T-cell (primary cell): ENCODE data around the gene C2orf78. TPM values are rescaled to one million over a fixed set of nuclear protein-coding genes. Genes with fewer than 3 reads are reported as not detected.
"Not testable (repeated sequence)": the region's sequence is repeated elsewhere in the genome, so short reads cannot be mapped to it uniquely, and the experiment has no call there.

ENCODE experiments used
- ATAC-seq, 4 experiments: fragments of 200-7000 bp in 3 of 4; fragments of 150-1000 bp in 1 of 4; cut with Tn5 transposase; replicated peaks in 1 of 4; 1 replicate in 3 of 4; 2 replicates in 1 of 4; pipeline ENCODE4 v1.10.0; 2021; ENCODE audit warnings: moderate library complexity in 3 of 4, mild to moderate bottlenecking in 2 of 4, moderate number of reproducible peaks in 1 of 4
- CTCF ChIA-PET, 2 donors: fragments of 300-600 bp; sonication (Branson Sonifier 250); formaldehyde crosslinking; loops; one replicate each; lab custom pipeline; 2022; ENCODE audit warnings: antibody characterized with exemption in 2 of 2; lab: Charles Lee
- POLR2A ChIA-PET, 2 donors: fragments of 300-600 bp; sonication (Branson Sonifier 250); formaldehyde crosslinking; loops; one replicate each; lab custom pipeline; 2022; ENCODE audit warnings: antibody characterized with exemption in 2 of 2; lab: Charles Lee
- DNase-seq, 35 experiments: peaks; one replicate each; pipeline versions ENCODE4 v3.0.0 to v3.0.0-alpha.2; 2013 to 2023
- H3K27ac ChIP-seq: one replicate; pipeline ENCODE4 v1.5.1; 2013; ENCODE audit warnings: low read length
- H3K27me3 ChIP-seq, 2 experiments: replicated peaks in 1 of 2; 1 replicate in 1 of 2; 2 replicates in 1 of 2; pipeline versions ENCODE4 v1.6.1 to v1.7.0; 2013; ENCODE audit warnings: low read length in 1 of 2, mixed read lengths in 1 of 2; ENCODE audit not compliant: control insufficient read depth in 2 of 2, insufficient read depth in 2 of 2; ENCODE audit errors: extremely low read depth in 1 of 2
- H3K36me3 ChIP-seq, 2 donors: 1 replicate in 1 of 2; 2 replicates in 1 of 2; pipeline versions ENCODE4 v1.6.1 to v1.7.0; 2013; ENCODE audit warnings: low read length in 1 of 2; ENCODE audit not compliant: control insufficient read depth in 2 of 2, insufficient read depth in 1 of 2; ENCODE audit errors: extremely low read depth in 1 of 2
- H3K4me1 ChIP-seq, 2 experiments: 1 replicate in 1 of 2; 2 replicates in 1 of 2; pipeline versions ENCODE4 v1.6.1 to v1.7.0; 2013; ENCODE audit warnings: low read length in 2 of 2, mixed read lengths in 1 of 2; ENCODE audit not compliant: insufficient read depth in 2 of 2, control insufficient read depth in 1 of 2; ENCODE audit errors: extremely low read depth in 1 of 2
- H3K4me3 ChIP-seq, 2 donors: 1 replicate in 1 of 2; 2 replicates in 1 of 2; pipeline versions ENCODE4 v1.5.1 to v1.7.0; 2013; ENCODE audit warnings: mild to moderate bottlenecking in 2 of 2, low read length in 1 of 2, moderate library complexity in 1 of 2; ENCODE audit not compliant: control insufficient read depth in 1 of 2; ENCODE audit errors: extremely low read depth in 1 of 2
- H3K9me3 ChIP-seq: 2 replicates; pipeline ENCODE4 v1.7.0; 2013
- H3K27ac Mint-ChIP-seq, 2 donors: one replicate each; pipeline ENCODE4 v1.8.0; 2020 to 2021; ENCODE audit warnings: mild to moderate bottlenecking in 2 of 2, mixed read lengths in 2 of 2
- H3K27me3 Mint-ChIP-seq, 2 donors: one replicate each; pipeline ENCODE4 v1.8.0; 2021 to 2022; ENCODE audit warnings: mixed read lengths in 2 of 2
- H3K36me3 Mint-ChIP-seq: one replicate; pipeline ENCODE4 v1.8.0; 2021; ENCODE audit warnings: mixed read lengths
- H3K4me1 Mint-ChIP-seq, 3 donors: one replicate each; pipeline ENCODE4 v1.8.0; 2020 to 2022; ENCODE audit warnings: mixed read lengths in 3 of 3, mild to moderate bottlenecking in 1 of 3
- H3K4me3 Mint-ChIP-seq, 3 donors: one replicate each; pipeline ENCODE4 v1.8.0; 2020 to 2022; ENCODE audit warnings: mild to moderate bottlenecking in 3 of 3, mixed read lengths in 3 of 3, moderate library complexity in 3 of 3
- H3K9me3 Mint-ChIP-seq, 3 donors: one replicate each; pipeline ENCODE4 v1.8.0; 2020 to 2022; ENCODE audit warnings: mixed read lengths in 3 of 3
- WGBS: methylation state at CpG from one replicate; pipeline ENCODE4 v1.1.5; 2013; ENCODE audit warnings: missing lambda C conversion rate; ENCODE audit not compliant: insufficient coverage; 5-methylcytosine and 5-hydroxymethylcytosine counted together
- total RNA-seq, 35 experiments: library from RNA in 6 of 35; stranded (reverse) in 6 of 35; fragments of 120-200 nt in 1 of 35; gene quantifications; one replicate each; pipeline versions ENCODE4 v1.2.1 to v1.2.4 and lab custom pipeline; 2013 to 2026

C2orf78 gene
- total RNA-seq (not detected), total RNA-seq (lab: John Stamatoyannopoulos, UW) (0 reads per million in 29 experiments)
- total RNA-seq (2013): not detected

DNA sequence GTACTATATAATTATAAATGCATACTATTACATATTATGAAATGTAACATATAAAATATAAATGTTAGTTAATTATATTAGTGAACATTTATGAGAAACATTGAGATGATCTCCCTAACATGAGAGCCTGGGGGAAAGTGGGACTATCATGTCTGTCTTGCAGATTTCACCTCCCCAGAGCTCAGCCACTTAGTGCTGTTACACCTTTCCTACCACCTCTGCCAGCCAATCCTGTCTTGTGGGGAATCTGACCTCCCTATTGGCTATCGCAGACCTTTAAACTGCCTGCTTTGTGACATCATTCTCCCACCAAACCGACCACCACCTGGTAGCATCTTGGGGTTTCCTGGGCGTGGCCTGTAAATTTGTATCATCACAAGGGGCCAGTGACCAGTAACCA is at the start of gene C2orf78:
Gene C2orf78 (plus strand): TSS at position 301 of the 400 bp plus-strand sequence. CDS start 127 bp downstream, outside the sequence.
- peaks cover 0 to 20% of the 10 kb centered on the region in 2 experiments for H3K27me3 ChIP-seq
- H3K4me3 ChIP-seq, CTCF ChIA-PET, H3K4me1 ChIP-seq, H3K4me3 Mint-ChIP-seq, H3K9me3 ChIP-seq, H3K27ac Mint-ChIP-seq, DNase-seq, POLR2A ChIA-PET, ATAC-seq, H3K36me3 ChIP-seq, H3K27ac ChIP-seq, H3K36me3 Mint-ChIP-seq, H3K9me3 Mint-ChIP-seq: not testable (repeated sequence)
- WGBS: no CpG with 5 or more reads among the region's 3 CpGs
- Mint-ChIP-seq H3K27me3 (peaks cover 0 to 13% of the 10 kb centered on the region in 2 donors), H3K4me1 (peaks cover 11 to 14% (median 14%) of the 10 kb centered on the region in 3 donors)

GRCh38 chr2:73736378-73736777 is 47.6 kb upstream of the C2orf78 start:
- 17% methylated on average over 7 of the region's 8 CpGs for WGBS
- Mint-ChIP-seq H3K27me3 (no peaks in the 10 kb centered on the region), H3K9me3 (peaks cover 0 to 2% (median 0%) of the 10 kb centered on the region in 3 donors), H3K4me3 (peak overlapping the region; percentile 96 to 97 (median 96)), H3K36me3 (peaks cover 25% of the 10 kb centered on the region), H3K27ac (peak overlapping the region; percentile 83 to 88), H3K4me1 (peaks cover 10 to 24% (median 22%) of the 10 kb centered on the region in 3 donors)
- H3K27ac ChIP-seq: peak overlapping the region; percentile 73
- DNase-seq (no peak), ATAC-seq (no peak)
- CTCF ChIA-PET: interaction anchor here in 1 of 2 donors (0.9 to 1.5 kb wide), 2 partner anchors 384 to 442 kb away, joined by 3 to 5 read pairs; partner anchors contain the start of gene MOB1A
- peaks cover 9 to 18% of the 10 kb centered on the region in 2 experiments for H3K4me1 ChIP-seq
- no peaks in the 10 kb centered on the region for H3K27me3 ChIP-seq
- POLR2A ChIA-PET: interaction anchor here in 1 of 2 donors (0.8 kb wide), 1 partner anchor 12 kb away, joined by 11 read pairs; no protein-coding TSS in a partner anchor
- H3K36me3 ChIP-seq: peaks cover 0 to 23% of the 10 kb centered on the region in 2 donors
- H3K9me3 ChIP-seq: no peaks in the 10 kb centered on the region
- peak overlapping the region; percentile 81 to 85 for H3K4me3 ChIP-seq

DNA sequence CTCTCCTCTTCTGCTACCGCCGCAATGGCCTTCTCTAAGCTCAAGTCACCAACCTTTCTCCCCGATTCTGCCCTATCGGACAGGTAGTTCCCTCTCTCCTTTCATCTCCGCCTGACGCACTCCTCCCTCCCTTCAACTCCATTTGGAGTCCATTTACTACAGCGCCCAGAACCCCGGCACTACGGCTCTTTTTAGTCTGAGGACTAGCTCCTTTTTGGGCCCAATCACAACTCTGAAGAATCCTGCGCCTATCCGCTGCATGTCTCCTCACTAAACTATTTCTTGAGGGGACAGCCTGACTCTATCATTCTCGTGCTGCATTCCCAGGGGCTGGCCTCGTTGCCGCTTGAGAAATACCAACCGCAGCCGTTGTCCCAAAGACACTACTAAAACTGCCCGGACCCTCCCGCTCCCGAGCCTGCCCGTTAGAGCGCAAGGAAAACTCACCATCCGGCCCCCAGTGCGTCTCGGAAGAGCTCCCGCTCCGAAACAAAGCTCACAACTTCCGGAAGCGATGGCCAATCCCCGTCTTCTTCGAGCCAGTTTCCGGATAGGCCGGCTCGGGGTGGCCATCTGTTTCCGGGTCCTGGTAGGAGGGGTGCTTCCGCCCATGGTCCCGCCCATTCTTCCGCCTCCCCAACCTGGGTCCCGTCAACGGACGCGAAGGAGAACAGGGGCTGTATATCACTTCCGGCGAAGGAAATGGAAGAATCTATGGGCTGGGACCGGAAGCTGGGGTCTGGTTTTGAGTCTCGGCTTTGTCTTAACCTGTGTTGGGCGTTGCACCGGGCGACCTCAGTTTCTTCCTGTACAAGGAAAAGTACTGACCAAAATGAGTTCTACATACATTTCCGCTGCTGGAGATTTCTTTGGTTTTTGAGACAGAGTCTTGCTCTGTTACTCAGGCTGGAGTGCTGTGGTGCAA is 46.9 kb upstream of the C2orf78 start, which contains the start of gene TPRKB:
Gene TPRKB (minus strand): TSS at position 491 of the 925 bp plus-strand sequence. CDS start 2,776 bp downstream, outside the sequence.
- Mint-ChIP-seq H3K27me3 (no peaks in the 10 kb centered on the region), H3K36me3 (peaks cover 25% of the 10 kb centered on the region), H3K4me1 (peaks cover 10 to 24% (median 22%) of the 10 kb centered on the region in 3 donors), H3K9me3 (peaks cover 0 to 2% (median 0%) of the 10 kb centered on the region in 3 donors), H3K4me3 (peak within 1 kb of the TSS; percentile 96 to 97 (median 96)), H3K27ac (peak within 1 kb of the TSS; percentile 83 to 88)
- H3K9me3 ChIP-seq: no peaks in the 10 kb centered on the region
- H3K4me3 ChIP-seq: peak within 1 kb of the TSS; percentile 81 to 85
- peak; percentile 93 to 98 (median 97) for ATAC-seq
- peaks cover 0 to 20% of the 10 kb centered on the region in 2 donors for H3K36me3 ChIP-seq
- CTCF ChIA-PET: interaction anchor here (0.6 to 1.5 kb wide), 7 partner anchors 44 to 504 kb away, joined by 3 to 6 read pairs (median 4); partner anchors contain the start of genes MOB1A (in 1 of the 2), PRADC1 (in 1 of the 2) and STAMBP (in 1 of the 2)
- peak within 1 kb of the TSS; percentile 73 for H3K27ac ChIP-seq
- under 1% methylated on average over 36 of the region's 49 CpGs for WGBS
- DNase-seq: peak; percentile 84 to 96 (median 91)
- POLR2A ChIA-PET: interaction anchor here (0.8 to 1.2 kb wide), 3 partner anchors 11 to 719 kb away, joined by 3 to 11 read pairs (median 3); no protein-coding TSS in a partner anchor
- peaks cover 9 to 18% of the 10 kb centered on the region in 2 experiments for H3K4me1 ChIP-seq
- no peaks in the 10 kb centered on the region for H3K27me3 ChIP-seq

DNA sequence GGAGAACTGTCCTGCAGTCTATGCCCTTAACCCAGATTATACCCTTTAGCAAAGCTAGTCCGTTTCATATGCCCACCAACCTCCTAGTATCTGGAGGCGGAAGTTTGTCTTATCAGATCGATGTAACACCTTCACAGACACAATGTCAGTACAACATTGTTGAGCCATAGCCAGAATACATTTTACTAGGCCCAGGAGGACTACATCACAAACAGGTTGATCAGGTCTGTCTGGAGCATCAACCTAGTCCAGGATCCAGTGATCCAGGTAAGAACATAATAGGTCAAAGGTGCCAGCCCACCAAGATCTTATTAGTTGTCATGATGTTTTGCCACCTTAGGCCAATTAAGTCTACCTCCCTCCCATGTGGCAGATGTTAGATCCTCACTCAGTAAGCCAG is 44.9 kb upstream of the C2orf78 start:
- POLR2A ChIA-PET: no interaction called here
- WGBS: 88% methylated on average over 3 of the region's 3 CpGs
- Mint-ChIP-seq H3K36me3 (peaks cover 25% of the 10 kb centered on the region), H3K4me1 (peaks cover 10 to 22% (median 20%) of the 10 kb centered on the region in 3 donors), H3K9me3 (peaks cover 0 to 2% (median 0%) of the 10 kb centered on the region in 3 donors), H3K27me3 (no peaks in the 10 kb centered on the region), H3K27ac (no peak overlapping the region), H3K4me3 (no peak overlapping the region)
- Histone ChIP-seq H3K27ac (no peak overlapping the region), H3K27me3 (no peaks in the 10 kb centered on the region), H3K9me3 (no peaks in the 10 kb centered on the region), H3K4me1 (peaks cover 9 to 18% of the 10 kb centered on the region in 2 experiments), H3K36me3 (peaks cover 0 to 10% of the 10 kb centered on the region in 2 donors), H3K4me3 (no peak overlapping the region)
- no peak for ATAC-seq
- CTCF ChIA-PET: no interaction called here
- DNase-seq: no peak

DNA sequence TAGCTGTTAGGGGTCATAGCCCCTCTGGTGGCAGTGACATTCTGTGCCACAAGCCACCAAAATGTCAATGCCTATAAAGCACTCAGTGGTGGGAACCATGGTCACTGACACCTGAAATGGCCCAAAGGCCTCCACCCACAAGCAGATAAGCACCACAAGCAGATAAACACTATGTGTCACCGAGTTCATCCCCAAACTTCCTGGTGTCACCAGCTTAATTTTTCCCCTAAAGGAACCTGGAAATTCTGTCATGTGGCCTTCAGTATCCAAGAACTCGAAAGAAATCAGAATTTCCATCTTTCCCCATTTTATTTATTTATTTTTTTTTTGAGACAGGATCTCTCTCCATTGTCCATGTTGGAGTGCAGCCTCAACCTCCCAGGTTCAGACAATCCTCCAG is 43.2 kb upstream of the C2orf78 start:
- ATAC-seq: no peak
- 89% methylated on average over 1 of the region's 2 CpGs for WGBS
- Mint-ChIP-seq H3K27me3 (no peaks in the 10 kb centered on the region), H3K4me1 (peaks cover 10 to 19% (median 18%) of the 10 kb centered on the region in 3 donors), H3K36me3 (peaks cover 33% of the 10 kb centered on the region), H3K4me3 (no peak overlapping the region), H3K27ac (no peak overlapping the region), H3K9me3 (peaks cover 0 to 2% (median 0%) of the 10 kb centered on the region in 3 donors)
- no peak overlapping the region for H3K4me3 ChIP-seq
- ChIA-PET CTCF (no interaction called here), POLR2A (no interaction called here)
- no peaks in the 10 kb centered on the region for H3K9me3 ChIP-seq
- DNase-seq: no peak
- H3K4me1 ChIP-seq: peaks cover 9 to 18% of the 10 kb centered on the region in 2 experiments
- no peak overlapping the region for H3K27ac ChIP-seq
- peaks cover 0 to 15% of the 10 kb centered on the region in 2 donors for H3K36me3 ChIP-seq
- H3K27me3 ChIP-seq: no peaks in the 10 kb centered on the region
